HG03520 (cell line): ENCODE results near the gene ADAMTS1.

Source experiments
- ATAC-seq: cut with Tn5 transposase; IDR thresholded peaks from one replicate; pipeline ENCODE4 v1.9.1; 2021; ENCODE audit warnings: mild to moderate bottlenecking, moderate library complexity; ENCODE audit not compliant: unreplicated experiment

ADAMTS1 gene

GRCh38 chr21:26814386-26814785, 30.8 kb downstream of the ADAMTS1 start:
- no peak for ATAC-seq

GRCh38 chr21:26813426-26813998, 31.7 kb downstream of the ADAMTS1 start:
- ATAC-seq, result no peak

GRCh38 chr21:26812173-26812572, 33.0 kb downstream of the ADAMTS1 start:
- ATAC-seq, result no peak

- ATAC-seq, result no peak
Observed at GRCh38 chr21:26811482-26811881, 33.7 kb downstream of the ADAMTS1 start.

GRCh38 chr21:26810676-26811415, 34.4 kb downstream of the ADAMTS1 start:
- no peak for ATAC-seq

GRCh38 chr21:26810266-26810665, 34.9 kb downstream of the ADAMTS1 start:
- no peak for ATAC-seq

- no peak for ATAC-seq
Observed at GRCh38 chr21:26809745-26810144, 35.5 kb downstream of the ADAMTS1 start.

GRCh38 chr21:26806801-26807295, 38.4 kb downstream of the ADAMTS1 start:
- no peak for ATAC-seq

GRCh38 chr21:26804895-26805609, 40.2 kb downstream of the ADAMTS1 start:
- ATAC-seq, result no peak

- ATAC-seq, result no peak
Observed at GRCh38 chr21:26801498-26801897, 43.7 kb downstream of the ADAMTS1 start.

GRCh38 chr21:26800970-26801431, 44.2 kb downstream of the ADAMTS1 start:
- no peak for ATAC-seq

GRCh38 chr21:26800455-26800854, 44.8 kb downstream of the ADAMTS1 start:
- no peak for ATAC-seq

- no peak for ATAC-seq
Observed at GRCh38 chr21:26800001-26800400, 45.2 kb downstream of the ADAMTS1 start.

- ATAC-seq, result no peak
Observed at GRCh38 chr21:26798856-26799751, 46.1 kb downstream of the ADAMTS1 start.

- ATAC-seq, result no peak
Observed at GRCh38 chr21:26797878-26798456, 47.2 kb downstream of the ADAMTS1 start.

GRCh38 chr21:26795866-26796329, 49.3 kb downstream of the ADAMTS1 start:
- no peak for ATAC-seq

- no peak for ATAC-seq
Observed at GRCh38 chr21:26795412-26795805, 49.8 kb downstream of the ADAMTS1 start.

- no peak for ATAC-seq
Observed at GRCh38 chr21:26794597-26795411, 50.4 kb downstream of the ADAMTS1 start.

- ATAC-seq, result no peak
Observed at GRCh38 chr21:26790296-26790695, 54.9 kb downstream of the ADAMTS1 start.
